ENCODE data around the gene TOB2. TPM values are rescaled to one million over a fixed set of nuclear protein-coding genes. Genes with fewer than 3 reads are reported as not detected.
A peak's percentile ranks its signal among the peaks of the same experiment; 100 is the strongest.

TOB2 gene
- total RNA-seq, 1 donor from 2014 or later, result 63.6 TPM

- no peak for TF ChIP-seq CTCF (IDR thresholded peaks at IDR 0.05; ENCODE audit: borderline replicate concordance)
- Histone ChIP-seq H3K4me1 (peaks cover 36% of the 10 kb centered on the region), H3K36me3 (peaks cover 60% of the 10 kb centered on the region), H3K27me3 (ENCODE audit: low read depth) (no peaks in the 10 kb centered on the region), H3K4me3 (no peak overlapping the region), H3K27ac (replicated peaks) (peak overlapping the region; percentile 4), H3K9me3 (replicated peaks) (no peaks in the 10 kb centered on the region)
- intact Hi-C loops (cut with micrococcal nuclease), result no loop called here
- no peak for DNase-seq
Observed at GRCh38 chr22:41397143-41397811, 49.3 kb downstream of the TOB2 start.

GRCh38 chr22:41395531-41396240 is 50.9 kb downstream of the TOB2 start:
- intact Hi-C loops (cut with micrococcal nuclease), result no loop called here
- Histone ChIP-seq H3K9me3 (replicated peaks) (no peaks in the 10 kb centered on the region), H3K36me3 (peaks cover 76% of the 10 kb centered on the region), H3K4me1 (peaks cover 26% of the 10 kb centered on the region), H3K4me3 (no peak overlapping the region), H3K27me3 (ENCODE audit: low read depth) (no peaks in the 10 kb centered on the region), H3K27ac (replicated peaks) (peak overlapping the region; percentile 58)
- no peak for TF ChIP-seq CTCF (IDR thresholded peaks at IDR 0.05; ENCODE audit: borderline replicate concordance)
- DNase-seq, result no peak

GRCh38 chr22:41394012-41394356 is 52.6 kb downstream of the TOB2 start:
- Histone ChIP-seq H3K9me3 (replicated peaks) (no peaks in the 10 kb centered on the region), H3K4me1 (peaks cover 26% of the 10 kb centered on the region), H3K36me3 (peaks cover 86% of the 10 kb centered on the region), H3K27me3 (ENCODE audit: low read depth) (no peaks in the 10 kb centered on the region), H3K4me3 (no peak overlapping the region), H3K27ac (replicated peaks) (peak overlapping the region; percentile 58)
- no peak for DNase-seq
- no peak for TF ChIP-seq CTCF (IDR thresholded peaks at IDR 0.05; ENCODE audit: borderline replicate concordance)
- intact Hi-C loops (cut with micrococcal nuclease), result no loop called here

DNA sequence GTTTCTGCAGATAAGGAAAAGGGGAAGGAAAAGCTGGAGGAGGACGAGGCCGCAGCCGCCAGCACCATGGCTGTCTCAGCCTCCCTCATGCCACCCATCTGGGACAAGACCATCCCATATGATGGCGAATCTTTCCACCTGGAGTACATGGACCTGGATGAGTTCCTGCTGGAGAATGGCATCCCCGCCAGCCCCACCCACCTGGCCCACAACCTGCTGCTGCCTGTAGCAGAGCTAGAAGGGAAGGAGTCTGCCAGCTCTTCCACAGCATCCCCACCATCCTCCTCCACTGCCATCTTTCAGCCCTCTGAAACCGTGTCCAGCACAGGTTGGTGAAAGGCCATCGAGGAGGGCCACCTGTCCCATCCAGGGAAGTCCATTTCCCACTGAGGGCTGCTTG is 59.3 kb downstream of the TOB2 start:
- intact Hi-C loops (cut with micrococcal nuclease), result no loop called here
- Histone ChIP-seq H3K27ac (replicated peaks) (no peak overlapping the region), H3K9me3 (replicated peaks) (no peaks in the 10 kb centered on the region), H3K36me3 (peaks cover 55% of the 10 kb centered on the region), H3K27me3 (ENCODE audit: low read depth) (no peaks in the 10 kb centered on the region), H3K4me1 (peaks cover 23% of the 10 kb centered on the region), H3K4me3 (no peak overlapping the region)
- DNase-seq, result no peak
- TF ChIP-seq CTCF (IDR thresholded peaks at IDR 0.05; ENCODE audit: borderline replicate concordance), result no peak

DNA sequence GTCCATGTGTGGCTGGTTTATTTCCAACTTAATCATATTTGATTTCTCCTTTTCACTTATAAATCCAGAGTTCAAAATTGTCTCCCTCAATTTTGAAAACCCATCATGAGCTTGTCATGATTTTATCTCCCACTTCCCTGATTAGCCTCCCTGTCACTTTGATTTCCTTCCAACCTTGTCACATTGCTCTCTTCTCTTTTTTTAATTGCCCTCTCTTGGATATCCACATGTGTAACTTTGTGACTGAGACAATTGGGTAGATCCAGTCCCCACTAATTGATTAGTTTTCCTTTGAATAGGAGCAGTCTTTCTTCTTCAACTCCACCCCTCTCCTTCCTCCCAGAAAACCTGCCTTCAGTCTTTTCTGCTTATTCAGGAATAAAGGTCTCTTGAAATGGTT is 62.5 kb downstream of the TOB2 start:
- intact Hi-C loops (cut with micrococcal nuclease), result no loop called here
- DNase-seq, result no peak
- H3K27ac ChIP-seq (replicated peaks), result peak overlapping the region; percentile 100
- no peak overlapping the region for H3K4me3 ChIP-seq
- no peaks in the 10 kb centered on the region for H3K9me3 ChIP-seq (replicated peaks)
- no peaks in the 10 kb centered on the region for H3K27me3 ChIP-seq (ENCODE audit: low read depth)
- peaks cover 23% of the 10 kb centered on the region for H3K36me3 ChIP-seq
- peaks cover 35% of the 10 kb centered on the region for H3K4me1 ChIP-seq
- no peak for TF ChIP-seq CTCF (IDR thresholded peaks at IDR 0.05; ENCODE audit: borderline replicate concordance)

Other genes with a start within 250 kb of the TOB2 start
- gene L3MBTL2, start 241.5 kb downstream of the TOB2 start, total RNA-seq, result 15.2 TPM
- 10.3 TPM for gene CHADL, start 205.9 kb downstream of the TOB2 start, total RNA-seq
- 36.4 TPM for gene RANGAP1, start 160.6 kb downstream of the TOB2 start, total RNA-seq
- 39.1 TPM for gene ZC3H7B, start 145.3 kb downstream of the TOB2 start, total RNA-seq
- gene TEF, start 64.9 kb downstream of the TOB2 start, total RNA-seq, result 20.1 TPM
- gene PHF5A, start 21.9 kb upstream of the TOB2 start, total RNA-seq, result 23.9 TPM
- 851 TPM for gene ACO2, start 22.3 kb upstream of the TOB2 start, total RNA-seq
- 15.8 TPM for gene POLR3H, start 97.7 kb upstream of the TOB2 start, total RNA-seq
- gene CSDC2, start 114.2 kb upstream of the TOB2 start, total RNA-seq, result 301 TPM
- 18.4 TPM for gene PMM1, start 143.0 kb upstream of the TOB2 start, total RNA-seq
- gene DESI1, start 174.2 kb upstream of the TOB2 start, total RNA-seq, result 46.2 TPM
- gene XRCC6, start 174.5 kb upstream of the TOB2 start, total RNA-seq, result 155 TPM
- 197 TPM for gene SNU13, start 242.1 kb upstream of the TOB2 start, total RNA-seq

Measured in left ventricle myocardium inferior (tissue), 1 donor.